NCI-H2107 treated with DMSO at 0.1 percent for 48 hours (cell line): ENCODE data around the gene HBD.

Experiments used
- DNase-seq: peaks from one replicate; lab custom pipeline; 2025; ENCODE audit not compliant: unreplicated experiment; lab: John Stamatoyannopoulos, UW

Gene HBD

DNA sequence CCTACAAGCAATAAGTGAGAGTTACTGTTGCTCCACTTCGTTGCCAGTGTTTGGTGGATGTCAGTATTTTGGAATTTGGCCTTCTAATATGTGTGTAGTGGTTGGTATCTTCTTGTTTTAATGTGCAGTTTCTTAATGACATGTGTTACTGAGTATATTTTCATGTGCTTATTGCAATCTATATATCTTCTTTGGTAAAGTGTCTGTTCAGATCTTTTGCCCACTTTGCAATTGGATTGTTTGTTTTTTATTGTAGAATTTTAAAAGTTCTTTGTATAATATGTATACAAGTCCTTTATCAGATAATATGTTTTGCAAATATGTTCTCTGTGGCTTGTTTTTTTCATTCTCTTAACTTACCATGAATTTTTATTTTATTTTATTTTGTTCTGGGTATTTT lies 41.5 kb downstream of the HBD start:
- DNase-seq = no peak

DNA sequence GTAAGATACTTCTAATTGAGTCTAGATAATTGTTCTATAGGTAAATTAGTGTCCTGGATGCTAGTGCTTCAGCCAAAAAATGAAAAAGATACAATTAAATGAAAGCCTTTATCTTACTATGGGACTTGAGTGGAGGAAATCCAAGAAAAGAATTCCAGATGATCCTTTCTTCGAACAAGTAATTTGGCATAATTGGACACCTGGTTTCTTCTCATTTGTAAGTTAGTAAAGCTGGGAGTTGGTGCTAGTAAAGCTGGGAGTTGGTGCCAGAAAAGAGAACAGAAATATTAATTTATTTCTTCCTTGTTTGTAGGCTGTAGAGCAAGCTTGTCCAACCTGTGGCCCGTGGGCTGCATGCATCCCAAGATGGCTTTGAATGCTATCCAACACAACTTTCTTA lies 46.1 kb downstream of the HBD start:
- no peak for DNase-seq
